Measurements from ENCODE around the gene PARD3B. TPM values are rescaled to one million over a fixed set of nuclear protein-coding genes. Genes with fewer than 3 reads are reported as not detected.
A peak's percentile ranks its signal among the peaks of the same experiment; 100 is the strongest.

The PARD3B gene
- total and polyA plus RNA-seq, 12 donors = 0.46 to 12.4 (median 8.3) TPM

GRCh38 chr2:204862809-204863208, 317.5 kb downstream of the PARD3B start:
- WGBS, 2 donors = 95 to 96% methylated on average over 7 of the region's 7 CpGs
- no peak overlapping the region for H3K27ac ChIP-seq

GRCh38 chr2:204863336-204863735, 318.1 kb downstream of the PARD3B start:
- no peak overlapping the region for H3K27ac ChIP-seq
- H3K4me1 ChIP-seq = no peaks in the 10 kb centered on the region
- intact Hi-C loops (cut with DNase I) = loop anchor here in 3 of 10 donors (10.0 kb wide), 2 partner anchors 811 to 821 kb away; partner anchors contain the start of gene NRP2 (in 1 of the 3)
- WGBS, 2 donors = 92 to 97% methylated on average over 4 of the region's 4 CpGs
- peaks cover 0 to 10% (median 0%) of the 10 kb centered on the region in 11 donors for H3K9me3 ChIP-seq
- no peak for TF ChIP-seq CTCF (IDR thresholded peaks at IDR 0.05)
- ATAC-seq (no peak), DNase-seq (no peak)
- no peaks in the 10 kb centered on the region for H3K27me3 ChIP-seq
- no peak overlapping the region for H3K4me3 ChIP-seq
- H3K36me3 ChIP-seq = no peaks in the 10 kb centered on the region

More at GRCh38 chr2:204862809-204863208, 317.5 kb downstream of the PARD3B start:
- H3K9me3 ChIP-seq = peaks cover 0 to 10% (median 0%) of the 10 kb centered on the region in 11 donors
- H3K4me1 ChIP-seq = no peaks in the 10 kb centered on the region
- H3K27me3 ChIP-seq = no peaks in the 10 kb centered on the region
- intact Hi-C loops (cut with DNase I) = loop anchor here in 3 of 10 donors (10.0 kb wide), 2 partner anchors 812 to 822 kb away; partner anchors contain the start of gene NRP2 (in 1 of the 3)
- H3K36me3 ChIP-seq = no peaks in the 10 kb centered on the region
- DNase-seq = no peak
- H3K4me3 ChIP-seq = no peak overlapping the region
- no peak for TF ChIP-seq CTCF (IDR thresholded peaks at IDR 0.05)
- no peak for ATAC-seq

GRCh38 chr2:204869132-204869823, 324.0 kb downstream of the PARD3B start:
- DNase-seq = no peak
- Histone ChIP-seq H3K4me3 (no peak overlapping the region), H3K9me3 (peaks cover 0 to 10% (median 0%) of the 10 kb centered on the region in 11 donors), H3K27ac (no peak overlapping the region), H3K27me3 (no peaks in the 10 kb centered on the region), H3K36me3 (no peaks in the 10 kb centered on the region), H3K4me1 (peaks cover 0 to 26% (median 18%) of the 10 kb centered on the region in 9 donors)
- WGBS, 2 donors = 23 to 31% methylated on average over 3 of the region's 3 CpGs
- intact Hi-C loops (cut with DNase I) = loop anchor here in 3 of 10 donors (10.0 kb wide), 2 partner anchors 806 to 816 kb away; partner anchors contain the start of gene NRP2 (in 1 of the 3)
- peak in 1 of 8 donors; percentile 59 for ATAC-seq
- TF ChIP-seq CTCF (IDR thresholded peaks at IDR 0.05) = no peak

- no peak overlapping the region for H3K27ac ChIP-seq
- ATAC-seq (no peak), DNase-seq (no peak)
- H3K9me3 ChIP-seq = peaks cover 0 to 5% (median 0%) of the 10 kb centered on the region in 11 donors
- intact Hi-C loops (cut with DNase I) = loop anchor here in 4 of 10 donors (2.0 to 10.0 kb wide), 3 partner anchors 805 to 1055 kb away; no protein-coding TSS in a partner anchor
- no peaks in the 10 kb centered on the region for H3K27me3 ChIP-seq
- H3K4me3 ChIP-seq = no peak overlapping the region
- H3K36me3 ChIP-seq = no peaks in the 10 kb centered on the region
- whole genome bisulfite sequencing, 2 donors = 75 to 79% methylated on average over 2 of the region's 2 CpGs
- peaks cover 0 to 26% (median 18%) of the 10 kb centered on the region in 9 donors for H3K4me1 ChIP-seq
- no peak for TF ChIP-seq CTCF (IDR thresholded peaks at IDR 0.05)
Observed at GRCh38 chr2:204870053-204870452, 324.8 kb downstream of the PARD3B start.

Measured in heart right ventricle (tissue), 16 donors.